Activated T-helper 1 cell treated with anti-CD3 and anti-CD28 coated beads, Interleukin-12 subunit alpha, Interleukin-12 subunit beta, Interleukin-2, Interleukin-4 antibody, amounts not matched to agents 30 ng/mL and 10 ng/mL and 1 ng/mL, durations not matched to agents 14 hours and 24 hours and 36 hours (primary cell): ENCODE measurements around the gene SDR39U1. TPM values are rescaled to one million over a fixed set of nuclear protein-coding genes. Genes with fewer than 3 reads are reported as not detected.

Experiments
- DNase-seq: peaks from one replicate; pipeline ENCODE4 v3.0.0; 2021; ENCODE audit warnings: low spot score
- H3K27ac Mint-ChIP-seq: one replicate; pipeline ENCODE4 v1.8.0; 2021; ENCODE audit warnings: mild to moderate bottlenecking, mixed read lengths
- H3K27me3 Mint-ChIP-seq: one replicate; pipeline ENCODE4 v1.8.0; 2022; ENCODE audit warnings: mild to moderate bottlenecking, moderate library complexity, mixed read lengths; ENCODE audit not compliant: insufficient read depth
- H3K36me3 Mint-ChIP-seq: one replicate; pipeline ENCODE4 v1.8.0; 2021; ENCODE audit warnings: low read depth, mixed read lengths
- H3K4me1 Mint-ChIP-seq: one replicate; pipeline ENCODE4 v1.8.0; 2021; ENCODE audit warnings: low read depth, mixed read lengths
- H3K4me3 Mint-ChIP-seq: one replicate; pipeline ENCODE4 v1.8.0; 2021; ENCODE audit warnings: mild to moderate bottlenecking, moderate library complexity, mixed read lengths
- H3K9me3 Mint-ChIP-seq: one replicate; pipeline ENCODE4 v1.8.0; 2021; ENCODE audit warnings: mixed read lengths
- intact Hi-C: fragments of 100-400 bp; cut with micrococcal nuclease; formaldehyde crosslinking; loops from one replicate; pipeline ENCODE4 v1.15.1; 2024
- total RNA-seq: library from RNA; stranded (reverse); gene quantifications from 2 replicates; pipeline ENCODE4 v1.2.3, GENCODE V29; 2022

Gene SDR39U1
- total RNA-seq, 1 donor from 2014 or later, result 41.5 TPM

- intact Hi-C loops, result no loop called here
- no peak overlapping the region for H3K27ac Mint-ChIP-seq
- H3K4me3 Mint-ChIP-seq, result no peak overlapping the region
- no peaks in the 10 kb centered on the region for H3K9me3 Mint-ChIP-seq
- H3K36me3 Mint-ChIP-seq, result no peaks in the 10 kb centered on the region
- peaks cover 13% of the 10 kb centered on the region for H3K27me3 Mint-ChIP-seq
- no peak for DNase-seq
- no peaks in the 10 kb centered on the region for H3K4me1 Mint-ChIP-seq
Measured at GRCh38 chr14:24409192-24409591, 33.4 kb downstream of the SDR39U1 start.

- Mint-ChIP-seq H3K4me1 (no peaks in the 10 kb centered on the region), H3K9me3 (no peaks in the 10 kb centered on the region), H3K27ac (no peak overlapping the region), H3K36me3 (no peaks in the 10 kb centered on the region), H3K4me3 (no peak overlapping the region), H3K27me3 (peaks cover 16% of the 10 kb centered on the region)
- intact Hi-C loops, result no loop called here
- DNase-seq, result no peak
Measured at GRCh38 chr14:24408764-24409163, 33.8 kb downstream of the SDR39U1 start.

GRCh38 chr14:24407608-24408325 is 34.8 kb downstream of the SDR39U1 start:
- H3K27ac Mint-ChIP-seq, result no peak overlapping the region
- H3K27me3 Mint-ChIP-seq, result peaks cover 25% of the 10 kb centered on the region
- H3K4me3 Mint-ChIP-seq, result no peak overlapping the region
- DNase-seq, result no peak
- no peaks in the 10 kb centered on the region for H3K4me1 Mint-ChIP-seq
- intact Hi-C loops, result no loop called here
- no peaks in the 10 kb centered on the region for H3K9me3 Mint-ChIP-seq
- no peaks in the 10 kb centered on the region for H3K36me3 Mint-ChIP-seq

GRCh38 chr14:24406416-24406815 is 36.2 kb downstream of the SDR39U1 start:
- Mint-ChIP-seq H3K4me1 (no peaks in the 10 kb centered on the region), H3K27ac (no peak overlapping the region), H3K9me3 (no peaks in the 10 kb centered on the region), H3K4me3 (no peak overlapping the region), H3K36me3 (no peaks in the 10 kb centered on the region), H3K27me3 (peaks cover 25% of the 10 kb centered on the region)
- intact Hi-C loops, result no loop called here
- no peak for DNase-seq

- no peaks in the 10 kb centered on the region for H3K36me3 Mint-ChIP-seq
- no peak for DNase-seq
- H3K4me1 Mint-ChIP-seq, result no peaks in the 10 kb centered on the region
- no peak overlapping the region for H3K4me3 Mint-ChIP-seq
- no peaks in the 10 kb centered on the region for H3K9me3 Mint-ChIP-seq
- no peak overlapping the region for H3K27ac Mint-ChIP-seq
- intact Hi-C loops, result no loop called here
- H3K27me3 Mint-ChIP-seq, result peaks cover 30% of the 10 kb centered on the region
Measured at GRCh38 chr14:24404814-24405213, 37.8 kb downstream of the SDR39U1 start.

GRCh38 chr14:24403294-24403998 is 39.1 kb downstream of the SDR39U1 start:
- Mint-ChIP-seq H3K27ac (no peak overlapping the region), H3K4me1 (no peaks in the 10 kb centered on the region), H3K4me3 (no peak overlapping the region), H3K9me3 (no peaks in the 10 kb centered on the region), H3K27me3 (peaks cover 32% of the 10 kb centered on the region), H3K36me3 (no peaks in the 10 kb centered on the region)
- intact Hi-C loops, result no loop called here
- no peak for DNase-seq

GRCh38 chr14:24401810-24402702 is 40.5 kb downstream of the SDR39U1 start:
- H3K27me3 Mint-ChIP-seq, result peaks cover 36% of the 10 kb centered on the region
- intact Hi-C loops, result no loop called here

GRCh38 chr14:24399999-24400718 is 42.4 kb downstream of the SDR39U1 start:
- intact Hi-C loops, result loop anchor here (2.0 kb wide), 1 partner anchor 31 kb away; no protein-coding TSS in a partner anchor
- Mint-ChIP-seq H3K4me1 (no peaks in the 10 kb centered on the region), H3K36me3 (no peaks in the 10 kb centered on the region), H3K27me3 (peaks cover 32% of the 10 kb centered on the region), H3K27ac (no peak overlapping the region), H3K9me3 (no peaks in the 10 kb centered on the region), H3K4me3 (no peak overlapping the region)
- no peak for DNase-seq

More at GRCh38 chr14:24401810-24402702, 40.5 kb downstream of the SDR39U1 start:
- Mint-ChIP-seq H3K4me1 (no peaks in the 10 kb centered on the region), H3K4me3 (no peak overlapping the region), H3K36me3 (no peaks in the 10 kb centered on the region), H3K27ac (no peak overlapping the region), H3K9me3 (no peaks in the 10 kb centered on the region)
- no peak for DNase-seq

GRCh38 chr14:24399447-24399822 is 43.1 kb downstream of the SDR39U1 start:
- no peaks in the 10 kb centered on the region for H3K4me1 Mint-ChIP-seq
- H3K36me3 Mint-ChIP-seq, result no peaks in the 10 kb centered on the region
- H3K27ac Mint-ChIP-seq, result no peak overlapping the region
- H3K27me3 Mint-ChIP-seq, result peaks cover 26% of the 10 kb centered on the region
- no peak for DNase-seq
- H3K9me3 Mint-ChIP-seq, result no peaks in the 10 kb centered on the region
- intact Hi-C loops, result loop anchor here (2.0 kb wide), 1 partner anchor 31 kb away; no protein-coding TSS in a partner anchor
- H3K4me3 Mint-ChIP-seq, result peak overlapping the region; percentile 8

- intact Hi-C loops, result loop anchor here (2.0 kb wide), 1 partner anchor 32 kb away; no protein-coding TSS in a partner anchor
- no peaks in the 10 kb centered on the region for H3K4me1 Mint-ChIP-seq
- no peak within 1 kb of the TSS for H3K27ac Mint-ChIP-seq
- H3K36me3 Mint-ChIP-seq, result no peaks in the 10 kb centered on the region
- no peaks in the 10 kb centered on the region for H3K9me3 Mint-ChIP-seq
- H3K4me3 Mint-ChIP-seq, result peak within 1 kb of the TSS; percentile 8
- H3K27me3 Mint-ChIP-seq, result peaks cover 24% of the 10 kb centered on the region
- DNase-seq, result peak; percentile 5
Measured at GRCh38 chr14:24398653-24399446, 43.7 kb downstream of the SDR39U1 start, which contains the start of gene NYNRIN. Gene NYNRIN (plus strand): TSS chr14:24399003. CDS start chr14:24399247, 244 bp downstream.

- intact Hi-C loops, result loop anchor here (2.0 kb wide), 1 partner anchor 33 kb away; no protein-coding TSS in a partner anchor
- no peak overlapping the region for H3K4me3 Mint-ChIP-seq
- H3K36me3 Mint-ChIP-seq, result no peaks in the 10 kb centered on the region
- DNase-seq, result no peak
- peaks cover 23% of the 10 kb centered on the region for H3K27me3 Mint-ChIP-seq
- H3K9me3 Mint-ChIP-seq, result no peaks in the 10 kb centered on the region
- no peak overlapping the region for H3K27ac Mint-ChIP-seq
- no peaks in the 10 kb centered on the region for H3K4me1 Mint-ChIP-seq
Measured at GRCh38 chr14:24398293-24398652, 44.3 kb downstream of the SDR39U1 start.
